ENCODE measurements around the gene CCDC88A. TPM values are rescaled to one million over a fixed set of nuclear protein-coding genes. Genes with fewer than 3 reads are reported as not detected.

Gene CCDC88A
- total RNA-seq, 1 experiment from 2014 or later = 27.2 TPM

DNA sequence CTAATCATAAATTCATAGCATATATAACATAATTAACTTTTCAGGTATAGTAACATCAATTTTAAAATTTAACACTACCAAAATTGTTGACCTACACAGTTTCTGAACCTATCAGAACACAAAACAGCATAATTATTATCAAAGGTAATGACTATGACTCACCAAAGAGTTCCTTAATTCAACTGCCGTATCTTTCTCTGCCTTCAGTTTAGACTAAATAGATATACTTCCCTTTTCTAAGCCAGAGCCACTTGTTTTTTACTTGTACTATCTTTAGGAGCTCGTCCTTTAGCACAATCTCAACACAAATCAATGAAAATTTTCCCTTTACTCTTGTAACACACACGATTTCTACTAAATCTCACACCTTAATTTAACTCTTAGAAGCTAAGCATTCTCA, 54.4 kb downstream of the CCDC88A start:
- TF ChIP-seq SIN3A (IDR thresholded peaks at IDR 0.05; ENCODE audit: low read depth) (no peak), EGR1 (IDR thresholded peaks at IDR 0.05; ENCODE audit: low read depth) (no peak), EZH2phosphoT487 (IDR thresholded peaks at IDR 0.05; ENCODE audit: borderline replicate concordance) (no peak), JUND (IDR thresholded peaks at IDR 0.05) (no peak), TCF7L2 (IDR thresholded peaks at IDR 0.05; ENCODE audit: borderline replicate concordance, extremely low read depth, insufficient read depth, insufficient read length) (no peak), RAD21 (IDR thresholded peaks at IDR 0.05; ENCODE audit: low read depth) (no peak), EZH2 (IDR thresholded peaks at IDR 0.05) (no peak), CBX3 (IDR thresholded peaks at IDR 0.05; ENCODE audit: low read depth) (no peak), SRF (IDR thresholded peaks at IDR 0.05; ENCODE audit: low read depth) (no peak), YY1 (IDR thresholded peaks at IDR 0.05; ENCODE audit: extremely low read depth, insufficient replicate concordance, low read depth, low read length) (no peak), CEBPB (IDR thresholded peaks at IDR 0.05; ENCODE audit: low read depth) (no peak), ELF1 (IDR thresholded peaks at IDR 0.05; ENCODE audit: borderline replicate concordance, low read depth) (no peak)
- TF ChIP-seq, protein P1, sequence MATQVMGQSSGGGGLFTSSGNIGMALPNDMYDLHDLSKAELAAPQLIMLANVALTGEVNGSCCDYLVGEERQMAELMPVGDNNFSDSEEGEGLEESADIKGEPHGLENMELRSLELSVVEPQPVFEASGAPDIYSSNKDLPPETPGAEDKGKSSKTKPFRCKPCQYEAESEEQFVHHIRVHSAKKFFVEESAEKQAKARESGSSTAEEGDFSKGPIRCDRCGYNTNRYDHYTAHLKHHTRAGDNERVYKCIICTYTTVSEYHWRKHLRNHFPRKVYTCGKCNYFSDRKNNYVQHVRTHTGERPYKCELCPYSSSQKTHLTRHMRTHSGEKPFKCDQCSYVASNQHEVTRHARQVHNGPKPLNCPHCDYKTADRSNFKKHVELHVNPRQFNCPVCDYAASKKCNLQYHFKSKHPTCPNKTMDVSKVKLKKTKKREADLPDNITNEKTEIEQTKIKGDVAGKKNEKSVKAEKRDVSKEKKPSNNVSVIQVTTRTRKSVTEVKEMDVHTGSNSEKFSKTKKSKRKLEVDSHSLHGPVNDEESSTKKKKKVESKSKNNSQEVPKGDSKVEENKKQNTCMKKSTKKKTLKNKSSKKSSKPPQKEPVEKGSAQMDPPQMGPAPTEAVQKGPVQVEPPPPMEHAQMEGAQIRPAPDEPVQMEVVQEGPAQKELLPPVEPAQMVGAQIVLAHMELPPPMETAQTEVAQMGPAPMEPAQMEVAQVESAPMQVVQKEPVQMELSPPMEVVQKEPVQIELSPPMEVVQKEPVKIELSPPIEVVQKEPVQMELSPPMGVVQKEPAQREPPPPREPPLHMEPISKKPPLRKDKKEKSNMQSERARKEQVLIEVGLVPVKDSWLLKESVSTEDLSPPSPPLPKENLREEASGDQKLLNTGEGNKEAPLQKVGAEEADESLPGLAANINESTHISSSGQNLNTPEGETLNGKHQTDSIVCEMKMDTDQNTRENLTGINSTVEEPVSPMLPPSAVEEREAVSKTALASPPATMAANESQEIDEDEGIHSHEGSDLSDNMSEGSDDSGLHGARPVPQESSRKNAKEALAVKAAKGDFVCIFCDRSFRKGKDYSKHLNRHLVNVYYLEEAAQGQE (IDR thresholded peaks at IDR 0.05; ENCODE audit: low read depth) = no peak
- TF ChIP-seq, protein P2, sequence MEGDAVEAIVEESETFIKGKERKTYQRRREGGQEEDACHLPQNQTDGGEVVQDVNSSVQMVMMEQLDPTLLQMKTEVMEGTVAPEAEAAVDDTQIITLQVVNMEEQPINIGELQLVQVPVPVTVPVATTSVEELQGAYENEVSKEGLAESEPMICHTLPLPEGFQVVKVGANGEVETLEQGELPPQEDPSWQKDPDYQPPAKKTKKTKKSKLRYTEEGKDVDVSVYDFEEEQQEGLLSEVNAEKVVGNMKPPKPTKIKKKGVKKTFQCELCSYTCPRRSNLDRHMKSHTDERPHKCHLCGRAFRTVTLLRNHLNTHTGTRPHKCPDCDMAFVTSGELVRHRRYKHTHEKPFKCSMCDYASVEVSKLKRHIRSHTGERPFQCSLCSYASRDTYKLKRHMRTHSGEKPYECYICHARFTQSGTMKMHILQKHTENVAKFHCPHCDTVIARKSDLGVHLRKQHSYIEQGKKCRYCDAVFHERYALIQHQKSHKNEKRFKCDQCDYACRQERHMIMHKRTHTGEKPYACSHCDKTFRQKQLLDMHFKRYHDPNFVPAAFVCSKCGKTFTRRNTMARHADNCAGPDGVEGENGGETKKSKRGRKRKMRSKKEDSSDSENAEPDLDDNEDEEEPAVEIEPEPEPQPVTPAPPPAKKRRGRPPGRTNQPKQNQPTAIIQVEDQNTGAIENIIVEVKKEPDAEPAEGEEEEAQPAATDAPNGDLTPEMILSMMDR (IDR thresholded peaks at IDR 0.05 in 2 of 3, conservative IDR thresholded peaks at IDR 0.05 in 1 of 3; ENCODE audit: borderline replicate concordance in 1 of 3, insufficient read depth in 1 of 3, low read depth in 2 of 3, low read length in 2 of 3) = no peak
- TF ChIP-seq, protein P3, sequence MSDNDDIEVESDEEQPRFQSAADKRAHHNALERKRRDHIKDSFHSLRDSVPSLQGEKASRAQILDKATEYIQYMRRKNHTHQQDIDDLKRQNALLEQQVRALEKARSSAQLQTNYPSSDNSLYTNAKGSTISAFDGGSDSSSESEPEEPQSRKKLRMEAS (IDR thresholded peaks at IDR 0.05) = no peak
- TF ChIP-seq, protein P4, sequence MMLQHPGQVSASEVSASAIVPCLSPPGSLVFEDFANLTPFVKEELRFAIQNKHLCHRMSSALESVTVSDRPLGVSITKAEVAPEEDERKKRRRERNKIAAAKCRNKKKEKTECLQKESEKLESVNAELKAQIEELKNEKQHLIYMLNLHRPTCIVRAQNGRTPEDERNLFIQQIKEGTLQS (IDR thresholded peaks at IDR 0.05) = no peak
- TF ChIP-seq, protein P5, sequence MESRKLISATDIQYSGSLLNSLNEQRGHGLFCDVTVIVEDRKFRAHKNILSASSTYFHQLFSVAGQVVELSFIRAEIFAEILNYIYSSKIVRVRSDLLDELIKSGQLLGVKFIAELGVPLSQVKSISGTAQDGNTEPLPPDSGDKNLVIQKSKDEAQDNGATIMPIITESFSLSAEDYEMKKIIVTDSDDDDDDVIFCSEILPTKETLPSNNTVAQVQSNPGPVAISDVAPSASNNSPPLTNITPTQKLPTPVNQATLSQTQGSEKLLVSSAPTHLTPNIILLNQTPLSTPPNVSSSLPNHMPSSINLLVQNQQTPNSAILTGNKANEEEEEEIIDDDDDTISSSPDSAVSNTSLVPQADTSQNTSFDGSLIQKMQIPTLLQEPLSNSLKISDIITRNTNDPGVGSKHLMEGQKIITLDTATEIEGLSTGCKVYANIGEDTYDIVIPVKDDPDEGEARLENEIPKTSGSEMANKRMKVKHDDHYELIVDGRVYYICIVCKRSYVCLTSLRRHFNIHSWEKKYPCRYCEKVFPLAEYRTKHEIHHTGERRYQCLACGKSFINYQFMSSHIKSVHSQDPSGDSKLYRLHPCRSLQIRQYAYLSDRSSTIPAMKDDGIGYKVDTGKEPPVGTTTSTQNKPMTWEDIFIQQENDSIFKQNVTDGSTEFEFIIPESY (IDR thresholded peaks at IDR 0.05; ENCODE audit: extremely low read depth, insufficient replicate concordance, low read length) = no peak
- CTCF ChIA-PET = no interaction called here

More for the DNA sequence above, 54.4 kb downstream of the CCDC88A start:
- ATAC-seq = no peak
- Histone ChIP-seq H3K27me3 (ENCODE audit: insufficient read depth, low read length) (no peaks in the 10 kb centered on the region), H3K9ac (ENCODE audit: low read length) (no peak overlapping the region), H3K4me1 (ENCODE audit: control insufficient read depth in 1 of 2, insufficient read depth in 2 of 2, low read length in 2 of 2) (no peaks in the 10 kb centered on the region), H3K36me3 (ENCODE audit: control insufficient read depth in 1 of 2, insufficient read depth in 2 of 2, low read length in 2 of 2) (no peaks in the 10 kb centered on the region), H2AFZ (ENCODE audit: low read depth, low read length, poor library complexity, severe bottlenecking) (no peak overlapping the region), H3K4me2 (ENCODE audit: low read length) (no peak overlapping the region), H3K9me3 (ENCODE audit: control insufficient read depth in 1 of 2, insufficient read depth in 1 of 2, low read depth in 1 of 2, low read length in 2 of 2) (no peaks in the 10 kb centered on the region), H3K9me2 (ENCODE audit: insufficient read depth) (no peaks in the 10 kb centered on the region), H3K79me2 (ENCODE audit: insufficient read depth, low read length) (no peaks in the 10 kb centered on the region), H4K20me1 (ENCODE audit: insufficient read depth) (no peaks in the 10 kb centered on the region), H3K27ac (ENCODE audit: low read depth, low read length) (no peak overlapping the region), H3K4me3 (replicated peaks in 1 of 2; ENCODE audit: low read depth in 1 of 2, low read length in 2 of 2) (no peak overlapping the region)
- no peak for DNase-seq (ENCODE audit: low read depth, low spot score)
- ChIA-PET RAD21 (ENCODE audit: low non-redundant PET in 1 of 2, low total read pairs in 2 of 2, uncharacterized antibody in 2 of 2, unreplicated experiment in 2 of 2) (interaction anchor here in 1 of 2 experiments (0.6 kb wide), 1 partner anchor 16 kb away, joined by 4 read pairs; no protein-coding TSS in a partner anchor), POLR2A (no interaction called here)
- BruUV-seq (replicated peaks) = no TSS peak
- intact Hi-C loops (cut with micrococcal nuclease) = no loop called here

Measured in HCT116 (cell line).